NCI-H748 (cell line): ENCODE results near the gene FAM53A.
"Not testable (repeated sequence)": the region's sequence is repeated elsewhere in the genome, so short reads cannot be mapped to it uniquely, and the experiment has no call there.

Experiments used
- DNase-seq: peaks from one replicate; lab custom pipeline; 2025; ENCODE audit not compliant: unreplicated experiment; lab: John Stamatoyannopoulos, UW

The FAM53A gene

GRCh38 chr4:1608196-1608820, 75.8 kb downstream of the FAM53A start:
- DNase-seq: no peak

GRCh38 chr4:1607436-1608195, 76.5 kb downstream of the FAM53A start:
- DNase-seq: not testable (repeated sequence)

GRCh38 chr4:1604706-1605205, 79.4 kb downstream of the FAM53A start:
- no peak for DNase-seq

- DNase-seq: no peak
Observed at GRCh38 chr4:1604181-1604705, 79.9 kb downstream of the FAM53A start.

DNA sequence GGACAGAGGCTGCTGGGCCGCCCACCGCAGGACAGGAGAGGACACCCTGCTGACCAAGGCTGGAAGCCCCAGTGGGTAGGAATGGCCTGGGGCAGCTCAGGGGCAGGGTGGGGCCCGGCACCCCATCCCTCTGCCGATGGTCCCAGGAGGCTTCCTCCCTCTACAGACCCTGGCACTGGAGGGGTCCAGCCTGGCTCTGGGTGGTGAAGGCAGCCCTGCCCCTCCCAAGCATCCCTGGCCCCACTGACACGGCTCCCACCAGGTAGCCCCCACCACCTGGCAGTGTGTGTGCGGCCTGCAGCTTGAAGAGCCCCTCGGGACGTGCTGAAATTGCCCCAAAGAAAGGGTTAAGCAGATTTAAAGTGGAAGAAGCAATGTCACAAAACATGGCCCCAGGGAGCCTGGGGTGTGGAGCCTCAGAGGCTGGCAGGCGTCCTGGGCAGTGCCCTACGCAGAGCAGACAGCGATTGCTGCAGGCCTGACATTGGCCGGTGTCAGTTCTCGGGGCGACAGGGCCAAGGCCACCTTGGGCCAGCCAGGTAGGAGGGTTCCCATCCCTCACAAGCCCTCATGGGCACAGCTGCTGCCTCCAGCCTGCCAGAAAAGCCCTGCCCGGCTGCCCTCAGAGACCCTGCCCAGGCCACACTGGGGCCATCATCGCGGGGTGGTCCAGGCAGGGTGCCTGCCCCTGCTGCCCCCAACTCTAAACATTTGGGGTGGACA, 80.5 kb downstream of the FAM53A start:
- no peak for DNase-seq

DNA sequence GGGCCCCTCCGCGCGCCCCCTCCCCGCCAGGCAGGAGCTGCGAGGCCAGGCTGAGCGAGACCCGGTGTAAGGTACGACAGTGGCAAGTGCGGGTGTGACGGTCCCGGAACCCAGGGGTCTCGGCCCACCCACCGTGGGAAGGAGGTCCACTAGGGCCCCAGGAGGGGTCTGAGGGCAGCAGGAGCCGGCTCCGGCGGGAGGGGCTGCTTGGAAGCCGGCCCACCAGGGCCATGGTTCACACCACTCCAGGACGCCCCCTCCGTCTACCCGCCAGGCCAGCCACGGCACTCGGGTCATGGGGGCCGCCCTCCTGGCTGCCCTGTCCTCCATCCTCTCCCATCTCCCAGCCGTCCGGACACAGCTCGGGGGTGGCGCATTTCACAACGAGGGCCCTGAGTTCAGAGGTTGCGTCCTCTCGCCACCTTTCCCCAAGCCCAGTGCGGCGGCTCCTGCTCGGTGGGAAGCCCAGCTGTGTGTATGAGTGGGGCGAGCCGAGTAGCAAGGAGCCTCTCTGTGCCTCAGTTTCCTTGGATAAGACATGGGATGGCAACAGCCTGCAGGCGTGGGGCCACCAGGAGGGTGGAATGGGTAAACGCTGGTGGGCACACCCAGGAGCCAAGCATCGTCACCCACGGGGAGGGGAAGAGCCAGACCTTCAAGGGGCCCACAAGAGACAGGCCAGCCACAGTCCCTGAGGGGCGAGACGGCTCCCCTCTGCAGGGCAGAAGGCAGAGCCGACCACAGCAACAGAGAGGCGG, 81.3 kb downstream of the FAM53A start:
- DNase-seq: no peak

- DNase-seq: no peak
Observed at GRCh38 chr4:1601852-1602654, 82.1 kb downstream of the FAM53A start.

DNA sequence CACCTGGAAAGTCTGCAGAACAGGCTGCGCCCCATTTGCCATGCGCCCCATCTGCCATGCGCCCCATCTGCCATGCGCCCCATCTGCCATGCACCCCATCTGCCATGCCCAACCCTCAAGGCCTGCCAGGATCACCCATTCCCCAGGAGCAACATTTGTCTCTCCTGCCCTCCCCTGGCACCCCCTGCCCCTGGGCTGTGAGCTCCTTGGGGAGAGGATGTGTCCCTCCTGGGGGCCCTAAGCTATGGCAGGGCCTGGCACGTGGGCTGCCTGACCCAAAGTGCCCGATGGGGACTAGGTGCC, 82.6 kb downstream of the FAM53A start:
- no peak for DNase-seq

DNA sequence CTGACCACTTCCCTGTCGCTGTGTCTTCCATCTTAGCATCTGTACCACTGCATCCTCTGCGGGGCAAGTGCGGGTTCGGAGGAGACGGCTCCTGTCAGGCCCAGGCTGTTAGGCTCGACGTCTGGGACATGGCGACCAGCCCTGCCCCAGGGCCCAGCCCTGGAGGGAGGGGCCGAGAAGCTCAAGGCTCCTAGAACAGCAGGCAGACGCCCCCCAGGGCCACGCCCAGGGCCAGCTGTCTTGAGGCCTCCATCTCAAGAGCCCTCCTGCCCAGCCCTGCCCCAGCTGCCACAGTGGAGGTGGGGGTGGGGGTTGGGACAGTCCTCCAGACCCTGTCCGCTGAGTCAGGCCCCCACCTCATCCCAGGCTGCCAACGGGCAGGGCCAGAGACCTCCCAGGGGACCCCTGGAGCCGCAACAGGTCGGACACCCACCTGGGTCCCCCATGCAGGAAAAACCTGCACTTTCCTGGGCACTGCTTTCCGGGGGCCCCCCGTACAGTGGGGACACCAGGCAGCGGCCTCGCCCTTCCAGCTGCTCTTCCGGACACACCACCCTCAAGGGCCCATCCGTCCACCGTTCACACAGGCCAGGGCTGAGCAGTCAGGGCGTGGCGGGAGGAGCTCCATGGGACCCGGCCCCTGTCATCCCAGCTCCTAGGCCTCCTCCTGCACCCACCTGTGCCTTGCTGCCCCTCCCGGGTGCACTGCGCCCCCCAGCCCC, 83.1 kb downstream of the FAM53A start:
- DNase-seq: no peak

- DNase-seq: no peak
Observed at GRCh38 chr4:1600211-1600780, 83.8 kb downstream of the FAM53A start.

DNA sequence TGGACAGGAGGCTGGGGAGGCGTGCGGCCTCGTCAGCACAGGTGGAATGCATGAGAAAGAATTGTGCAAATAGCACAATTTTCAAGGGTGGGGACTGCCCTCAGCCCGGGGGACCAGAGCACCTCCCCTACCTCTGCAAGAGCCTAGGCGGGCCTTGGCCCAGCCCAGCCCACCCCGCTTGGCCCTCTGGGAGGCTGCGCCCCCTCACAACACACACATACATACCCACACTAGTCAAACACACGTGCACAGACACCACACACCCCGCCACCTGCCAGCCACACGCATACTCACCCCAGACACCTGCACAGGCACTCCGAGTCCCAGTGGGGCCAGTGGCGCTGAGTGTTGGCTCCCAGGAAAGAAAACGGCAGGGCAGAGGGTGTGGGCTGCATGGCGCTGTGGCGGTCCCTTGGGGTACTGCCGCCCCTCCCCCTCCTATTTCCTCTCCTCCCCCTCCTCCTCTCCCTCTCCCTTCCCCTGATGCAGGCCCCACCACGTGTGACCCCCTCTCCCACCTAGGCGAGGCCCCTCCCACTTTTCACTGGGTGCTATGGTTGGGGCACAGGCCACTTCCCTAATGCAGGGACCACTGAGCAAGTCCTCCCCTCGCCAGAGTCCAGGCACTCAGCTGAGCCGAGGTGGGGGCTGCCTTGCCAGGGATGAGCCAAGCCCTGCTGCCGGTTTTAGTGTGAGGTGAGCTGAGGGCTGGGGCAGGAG, 84.5 kb downstream of the FAM53A start:
- no peak for DNase-seq

DNA sequence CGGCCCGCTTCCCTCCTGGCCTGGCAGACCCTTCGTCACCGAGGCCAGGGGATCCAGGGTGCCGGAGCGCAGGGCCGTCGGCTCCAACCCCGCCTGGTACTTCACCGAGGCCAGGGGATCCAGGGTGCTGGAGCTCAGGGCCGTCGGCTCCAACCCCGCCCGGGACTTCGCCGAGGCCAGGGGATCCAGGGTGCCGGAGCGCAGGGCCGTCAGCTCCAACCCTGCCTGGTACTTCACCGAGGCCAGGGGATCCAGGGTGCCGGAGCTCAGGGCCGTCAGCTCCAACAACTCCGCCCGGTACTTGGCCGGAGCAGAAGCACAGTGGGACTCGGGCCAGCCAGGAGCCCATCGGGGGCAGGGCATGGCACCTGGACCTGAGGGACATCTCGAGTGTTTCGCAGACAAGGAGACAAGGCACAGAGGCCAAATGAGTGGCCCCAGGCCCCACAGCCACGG, 85.1 kb downstream of the FAM53A start:
- no peak for DNase-seq

GRCh38 chr4:1598206-1599025, 85.7 kb downstream of the FAM53A start:
- no peak for DNase-seq

- DNase-seq: no peak
Observed at GRCh38 chr4:1597021-1597931, 86.8 kb downstream of the FAM53A start.

- no peak for DNase-seq
Observed at GRCh38 chr4:1596393-1596792, 87.7 kb downstream of the FAM53A start.

DNA sequence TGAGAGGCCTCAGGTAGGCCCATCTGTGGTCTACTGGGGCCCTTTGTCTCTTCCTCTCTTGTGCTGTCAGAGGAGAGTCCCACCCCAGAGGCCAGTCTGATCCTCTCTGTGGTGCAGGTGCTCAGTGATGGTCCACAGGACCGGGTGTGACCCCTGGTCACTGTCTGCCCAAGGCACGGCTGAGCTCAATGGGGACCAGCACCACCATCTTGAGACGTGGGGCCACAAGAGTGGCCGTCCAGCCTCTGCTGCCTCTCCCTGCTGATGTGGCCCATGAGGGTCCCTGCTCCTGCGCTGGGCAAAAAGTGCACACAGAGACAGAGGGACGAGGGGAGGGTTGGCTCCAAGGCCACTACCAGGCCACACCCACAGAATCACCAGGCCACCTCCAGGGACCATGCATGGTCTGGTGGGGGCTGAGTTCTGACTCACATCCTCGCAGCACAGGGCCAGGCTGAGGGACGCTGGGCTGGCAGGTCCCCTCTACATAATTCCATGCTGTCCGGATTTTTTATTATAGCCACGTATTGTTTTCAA, 88.3 kb downstream of the FAM53A start:
- DNase-seq: no peak
